Epithelial cell of proximal tubule (primary cell): ENCODE measurements around the gene NACA2. TPM values are rescaled to one million over a fixed set of nuclear protein-coding genes. Genes with fewer than 3 reads are reported as not detected.

ENCODE experiments used
- DNase-seq: peaks from one replicate; pipeline ENCODE4 v3.0.0-alpha.2; 2011; ENCODE audit warnings: low read depth
- H3K4me3 ChIP-seq: 2 replicates; pipeline ENCODE4 v1.5.1; 2011; ENCODE audit warnings: low read depth, mild to moderate bottlenecking, low read length
- total RNA-seq: library from RNA; depleted of rRNA; stranded (reverse); fragments of >200 nt; gene quantifications from 2 replicates; pipeline ENCODE4 v1.2.3, GENCODE V29; 2015
- TF ChIP-seq, protein P1 (sequence below): conservative IDR thresholded peaks from 2 replicates; pipeline ENCODE4 v1.5.1; 2012; ENCODE audit warnings: low read depth, mild to moderate bottlenecking, low read length

Gene NACA2
- total RNA-seq, 1 donor from 2014 or later, result not detected

DNA sequence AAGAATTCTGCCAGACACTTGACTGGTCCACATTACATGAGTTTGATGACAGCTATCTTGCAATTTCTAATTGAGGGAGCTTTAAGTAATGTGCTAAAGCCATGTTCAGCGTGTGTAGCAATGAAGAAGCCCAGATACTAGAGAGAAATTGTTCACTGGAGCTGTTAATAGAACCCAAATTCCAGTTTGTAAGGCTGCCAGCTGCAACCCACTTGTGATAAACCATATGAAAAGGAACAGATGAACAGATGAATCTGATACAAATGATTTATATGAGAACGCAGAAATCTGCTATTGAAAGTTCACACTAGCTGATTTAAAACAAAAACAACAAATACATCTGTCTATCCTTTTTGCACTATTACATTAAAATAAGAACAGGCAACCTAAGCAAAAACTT lies 6.2 kb downstream of the NACA2 start:
- TF ChIP-seq, protein P1, sequence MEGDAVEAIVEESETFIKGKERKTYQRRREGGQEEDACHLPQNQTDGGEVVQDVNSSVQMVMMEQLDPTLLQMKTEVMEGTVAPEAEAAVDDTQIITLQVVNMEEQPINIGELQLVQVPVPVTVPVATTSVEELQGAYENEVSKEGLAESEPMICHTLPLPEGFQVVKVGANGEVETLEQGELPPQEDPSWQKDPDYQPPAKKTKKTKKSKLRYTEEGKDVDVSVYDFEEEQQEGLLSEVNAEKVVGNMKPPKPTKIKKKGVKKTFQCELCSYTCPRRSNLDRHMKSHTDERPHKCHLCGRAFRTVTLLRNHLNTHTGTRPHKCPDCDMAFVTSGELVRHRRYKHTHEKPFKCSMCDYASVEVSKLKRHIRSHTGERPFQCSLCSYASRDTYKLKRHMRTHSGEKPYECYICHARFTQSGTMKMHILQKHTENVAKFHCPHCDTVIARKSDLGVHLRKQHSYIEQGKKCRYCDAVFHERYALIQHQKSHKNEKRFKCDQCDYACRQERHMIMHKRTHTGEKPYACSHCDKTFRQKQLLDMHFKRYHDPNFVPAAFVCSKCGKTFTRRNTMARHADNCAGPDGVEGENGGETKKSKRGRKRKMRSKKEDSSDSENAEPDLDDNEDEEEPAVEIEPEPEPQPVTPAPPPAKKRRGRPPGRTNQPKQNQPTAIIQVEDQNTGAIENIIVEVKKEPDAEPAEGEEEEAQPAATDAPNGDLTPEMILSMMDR, result no peak
- no peak for DNase-seq
- H3K4me3 ChIP-seq, result no peak overlapping the region

DNA sequence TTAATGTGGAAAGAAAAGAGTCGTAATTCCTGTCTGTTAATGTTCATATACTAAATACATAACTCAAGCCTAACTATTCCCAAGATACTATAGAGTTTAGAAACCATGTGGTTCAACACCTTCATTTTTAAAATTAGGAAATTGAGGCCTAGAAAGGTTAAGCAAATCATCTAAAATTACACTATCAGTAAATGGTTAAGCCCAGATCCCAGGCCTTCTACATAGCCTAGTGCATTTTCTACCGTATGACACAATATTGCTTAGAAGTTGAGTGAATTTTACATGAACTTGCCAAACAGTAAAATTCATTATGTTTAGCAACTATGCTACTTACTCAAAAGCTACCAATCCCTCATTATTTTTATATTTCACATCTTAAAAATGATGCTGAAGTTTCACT lies 6.8 kb downstream of the NACA2 start:
- TF ChIP-seq, protein P1, result no peak

DNA sequence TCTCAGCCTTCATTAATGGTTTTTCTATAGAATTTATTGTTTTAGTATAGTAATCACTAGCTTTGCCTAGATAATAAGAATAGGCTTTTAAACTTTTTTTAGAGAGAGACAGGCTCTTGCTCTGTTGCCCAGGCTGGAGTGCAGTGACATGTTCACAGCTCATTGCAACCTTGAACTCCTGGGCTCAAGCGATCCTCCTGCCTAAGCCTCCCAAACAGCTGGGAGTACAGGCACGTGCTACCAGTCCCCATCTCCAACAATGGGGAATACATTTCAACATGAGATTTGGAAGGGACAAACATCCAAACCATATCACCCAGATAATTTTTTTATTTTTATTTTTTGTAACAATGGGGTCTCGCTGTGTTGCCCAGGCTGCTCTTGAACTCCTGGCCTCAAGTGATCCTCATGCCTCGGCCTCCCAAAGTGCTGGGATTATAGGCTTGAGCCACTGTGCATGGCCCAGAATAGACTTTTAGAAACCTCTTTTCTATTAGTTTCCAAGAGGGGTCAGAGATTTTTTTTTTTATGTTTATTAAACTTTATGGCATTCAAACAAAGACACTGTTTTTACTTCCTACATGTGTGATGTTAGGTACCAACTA lies 7.3 kb downstream of the NACA2 start:
- DNase-seq, result no peak
- no peak overlapping the region for H3K4me3 ChIP-seq

More for the DNA sequence above, 6.8 kb downstream of the NACA2 start:
- H3K4me3 ChIP-seq, result no peak overlapping the region
- DNase-seq, result no peak

DNA sequence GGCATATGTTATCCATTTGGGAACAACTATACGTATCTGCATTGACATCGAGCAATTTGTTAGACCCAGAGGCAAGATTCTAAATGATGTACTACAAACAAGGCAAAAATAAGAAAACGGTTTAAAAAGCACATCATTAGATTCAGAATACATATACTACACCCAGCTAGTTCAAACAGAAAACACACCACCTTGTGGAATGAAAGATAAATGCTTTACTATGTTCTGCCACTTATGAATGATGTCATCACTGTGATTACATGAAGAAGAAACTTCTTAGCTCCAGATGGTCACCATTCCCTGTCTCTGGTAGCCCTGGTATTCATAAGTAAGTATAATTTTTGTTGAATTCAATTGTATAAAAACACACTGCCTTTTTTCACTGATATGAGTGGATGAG lies 7.8 kb downstream of the NACA2 start:
- no peak overlapping the region for H3K4me3 ChIP-seq
- TF ChIP-seq, protein P1, result peak; percentile 36
- DNase-seq, result no peak

More for the DNA sequence above, 7.3 kb downstream of the NACA2 start:
- TF ChIP-seq, protein P1, result no peak

DNA sequence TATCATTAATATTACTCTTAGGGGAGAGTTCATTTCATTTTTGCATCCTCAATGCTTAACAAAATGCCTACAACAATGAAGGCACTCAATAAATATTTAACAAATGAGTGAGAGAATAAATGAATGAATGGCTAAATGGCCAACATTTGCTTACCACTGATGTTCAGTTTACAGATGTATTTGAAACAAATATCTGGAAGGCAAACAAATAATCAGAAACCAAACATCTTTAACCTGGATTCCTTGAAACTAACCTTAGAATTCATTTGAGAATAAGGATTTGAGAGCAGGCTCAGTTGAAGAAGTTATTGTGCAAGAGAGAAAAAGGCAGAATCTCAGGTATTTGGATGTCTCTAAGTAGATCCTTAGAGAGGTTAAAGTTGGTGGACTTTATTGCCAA lies 8.4 kb downstream of the NACA2 start:
- no peak overlapping the region for H3K4me3 ChIP-seq
- no peak for DNase-seq
- TF ChIP-seq, protein P1, result no peak

DNA sequence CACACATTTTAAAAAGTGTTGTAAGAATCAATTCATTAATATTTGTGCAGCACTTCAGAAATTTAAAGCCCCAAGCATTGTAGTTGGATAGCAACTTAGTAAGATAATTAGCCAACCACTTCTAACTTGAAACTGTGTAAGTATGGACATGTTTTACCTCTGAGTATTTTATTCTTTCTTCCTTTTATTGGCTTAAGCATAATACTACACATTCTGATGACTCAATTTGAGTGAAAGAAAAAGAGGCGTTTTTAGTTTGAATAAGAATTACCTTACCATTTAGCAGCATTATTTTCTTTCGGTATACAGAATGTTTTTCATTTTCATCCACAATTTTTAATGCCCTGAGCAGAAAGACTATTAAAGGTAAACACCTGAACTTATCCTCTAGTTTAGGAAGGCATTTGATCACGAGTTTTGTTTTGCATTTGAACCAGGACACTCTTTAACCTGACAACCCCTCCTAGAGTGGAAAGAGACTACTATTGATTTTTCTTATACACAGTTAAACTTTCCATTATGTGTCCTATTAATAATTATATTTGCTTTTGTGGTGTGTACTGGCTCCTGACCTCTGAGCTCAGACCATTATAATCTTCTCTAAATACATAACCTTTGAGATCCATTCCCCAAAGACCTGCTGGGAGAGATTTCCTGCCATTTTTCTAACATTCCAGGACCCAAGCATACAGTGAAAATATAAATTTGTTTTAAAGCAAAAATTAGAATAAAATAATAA lies 9.2 kb downstream of the NACA2 start:
- TF ChIP-seq, protein P1, result no peak
- H3K4me3 ChIP-seq, result no peak overlapping the region
- DNase-seq, result no peak

DNA sequence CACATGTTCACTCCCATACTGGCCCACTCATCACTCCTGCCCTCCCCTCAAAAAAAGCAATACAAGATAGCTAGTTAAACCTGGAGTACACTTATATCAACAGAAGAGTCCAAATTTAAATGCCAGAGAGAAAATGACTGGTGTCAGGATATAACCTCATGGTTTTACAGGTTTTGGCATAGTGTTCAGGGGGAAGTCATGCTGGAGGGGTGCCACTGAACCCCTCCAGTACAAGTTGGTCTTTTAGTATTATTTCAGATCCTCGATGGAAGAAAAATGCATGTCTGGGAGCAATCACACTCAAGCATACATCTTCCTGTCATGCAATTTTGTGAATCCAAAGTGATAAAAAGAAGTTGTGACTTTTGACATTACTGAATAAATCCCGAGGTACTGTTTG lies 10.5 kb downstream of the NACA2 start:
- no peak overlapping the region for H3K4me3 ChIP-seq
- TF ChIP-seq, protein P1, result no peak
- no peak for DNase-seq
